Activated naive CD4-positive, alpha-beta T cell treated with anti-CD3 and anti-CD28 coated beads for 36 hours (primary cell): ENCODE results near the gene GATA5. TPM values are rescaled to one million over a fixed set of nuclear protein-coding genes. Genes with fewer than 3 reads are reported as not detected.

ENCODE experiments used
- CTCF ChIA-PET: fragments of 350-600 bp; sonication (Branson Sonifier 250); formaldehyde crosslinking; loops from one replicate; lab custom pipeline; 2021; ENCODE audit warnings: antibody characterized with exemption; lab: Charles Lee
- DNase-seq: peaks from one replicate; pipeline ENCODE4 v3.0.0-alpha.2; 2020
- H3K27ac Mint-ChIP-seq: one replicate; pipeline ENCODE4 v1.8.0; 2021; ENCODE audit warnings: mild to moderate bottlenecking, mixed read lengths
- H3K27me3 Mint-ChIP-seq: one replicate; pipeline ENCODE4 v1.8.0; 2021; ENCODE audit warnings: low read depth, mixed read lengths
- H3K36me3 Mint-ChIP-seq: one replicate; pipeline ENCODE4 v1.8.0; 2021; ENCODE audit warnings: low read depth, mixed read lengths
- H3K4me1 Mint-ChIP-seq: one replicate; pipeline ENCODE4 v1.8.0; 2021; ENCODE audit warnings: low read depth, mixed read lengths
- H3K4me3 Mint-ChIP-seq: one replicate; pipeline ENCODE4 v1.8.0; 2021; ENCODE audit warnings: mild to moderate bottlenecking, moderate library complexity, mixed read lengths
- H3K9me3 Mint-ChIP-seq: one replicate; pipeline ENCODE4 v1.8.0; 2021; ENCODE audit warnings: mixed read lengths
- intact Hi-C: fragments of 100-400 bp; cut with micrococcal nuclease; formaldehyde crosslinking; loops from one replicate; pipeline ENCODE4 v1.15.1; 2023
- total RNA-seq, 2 experiments: library from RNA; stranded (reverse); gene quantifications; one replicate each; pipeline ENCODE4 v1.2.3, GENCODE V29; 2021

GATA5 gene
- total RNA-seq, 2 experiments from 2014 or later = not detected

GRCh38 chr20:62483613-62484458 is 8.0 kb upstream of the GATA5 start:
- intact Hi-C loops = no loop called here
- Mint-ChIP-seq H3K27me3 (peaks cover 50% of the 10 kb centered on the region), H3K27ac (no peak overlapping the region), H3K4me1 (peaks cover 4% of the 10 kb centered on the region), H3K36me3 (no peaks in the 10 kb centered on the region), H3K9me3 (no peaks in the 10 kb centered on the region), H3K4me3 (no peak overlapping the region)
- CTCF ChIA-PET = interaction anchor here (0.5 kb wide), 1 partner anchor 40 kb away, joined by 4 read pairs; no protein-coding TSS in a partner anchor
- no peak for DNase-seq

GRCh38 chr20:62482974-62483373 is 7.2 kb upstream of the GATA5 start:
- peaks cover 53% of the 10 kb centered on the region for H3K27me3 Mint-ChIP-seq
- H3K4me1 Mint-ChIP-seq = peaks cover 4% of the 10 kb centered on the region
- H3K27ac Mint-ChIP-seq = no peak overlapping the region
- H3K9me3 Mint-ChIP-seq = no peaks in the 10 kb centered on the region
- H3K36me3 Mint-ChIP-seq = no peaks in the 10 kb centered on the region
- CTCF ChIA-PET = no interaction called here
- intact Hi-C loops = no loop called here
- no peak for DNase-seq
- H3K4me3 Mint-ChIP-seq = no peak overlapping the region

- intact Hi-C loops = no loop called here
- Mint-ChIP-seq H3K9me3 (no peaks in the 10 kb centered on the region), H3K4me3 (no peak overlapping the region), H3K27me3 (peaks cover 60% of the 10 kb centered on the region), H3K27ac (no peak overlapping the region), H3K4me1 (peaks cover 4% of the 10 kb centered on the region), H3K36me3 (no peaks in the 10 kb centered on the region)
- no peak for DNase-seq
- CTCF ChIA-PET = interaction anchor here (0.5 kb wide), 1 partner anchor 493 kb away, joined by 3 read pairs; no protein-coding TSS in a partner anchor
These were observed 6.5 kb upstream of the GATA5 start for GRCh38 chr20:62482146-62482809.

GRCh38 chr20:62481425-62482145 is 5.8 kb upstream of the GATA5 start:
- Mint-ChIP-seq H3K4me1 (peaks cover 4% of the 10 kb centered on the region), H3K27ac (no peak overlapping the region), H3K4me3 (no peak overlapping the region), H3K9me3 (no peaks in the 10 kb centered on the region), H3K27me3 (peaks cover 61% of the 10 kb centered on the region), H3K36me3 (no peaks in the 10 kb centered on the region)
- intact Hi-C loops = no loop called here
- CTCF ChIA-PET = interaction anchor here (0.5 kb wide), 1 partner anchor 494 kb away, joined by 3 read pairs; no protein-coding TSS in a partner anchor
- no peak for DNase-seq

GRCh38 chr20:62480318-62480717 is 4.5 kb upstream of the GATA5 start:
- DNase-seq = no peak
- H3K27me3 Mint-ChIP-seq = peaks cover 55% of the 10 kb centered on the region
- no peaks in the 10 kb centered on the region for H3K9me3 Mint-ChIP-seq
- no peak overlapping the region for H3K4me3 Mint-ChIP-seq
- CTCF ChIA-PET = no interaction called here
- H3K27ac Mint-ChIP-seq = no peak overlapping the region
- intact Hi-C loops = no loop called here
- no peaks in the 10 kb centered on the region for H3K36me3 Mint-ChIP-seq
- peaks cover 4% of the 10 kb centered on the region for H3K4me1 Mint-ChIP-seq

GRCh38 chr20:62479656-62480055 is 3.9 kb upstream of the GATA5 start:
- no peak for DNase-seq
- Mint-ChIP-seq H3K4me3 (no peak overlapping the region), H3K36me3 (no peaks in the 10 kb centered on the region), H3K27ac (no peak overlapping the region), H3K9me3 (no peaks in the 10 kb centered on the region), H3K4me1 (peaks cover 5% of the 10 kb centered on the region), H3K27me3 (peaks cover 55% of the 10 kb centered on the region)
- intact Hi-C loops = no loop called here
- CTCF ChIA-PET = no interaction called here

- H3K9me3 Mint-ChIP-seq = no peaks in the 10 kb centered on the region
- no peaks in the 10 kb centered on the region for H3K36me3 Mint-ChIP-seq
- peaks cover 57% of the 10 kb centered on the region for H3K27me3 Mint-ChIP-seq
- CTCF ChIA-PET = no interaction called here
- H3K4me3 Mint-ChIP-seq = no peak overlapping the region
- intact Hi-C loops = no loop called here
- peaks cover 6% of the 10 kb centered on the region for H3K4me1 Mint-ChIP-seq
- DNase-seq = no peak
- H3K27ac Mint-ChIP-seq = no peak overlapping the region
These were observed 3.4 kb upstream of the GATA5 start for GRCh38 chr20:62479156-62479555.

- H3K27me3 Mint-ChIP-seq = peaks cover 51% of the 10 kb centered on the region
- no peaks in the 10 kb centered on the region for H3K36me3 Mint-ChIP-seq
- CTCF ChIA-PET = interaction anchor here (0.6 to 0.7 kb wide), 2 partner anchors 139 to 369 kb away, joined by 3 read pairs; no protein-coding TSS in a partner anchor
- H3K9me3 Mint-ChIP-seq = no peaks in the 10 kb centered on the region
- H3K27ac Mint-ChIP-seq = no peak overlapping the region
- intact Hi-C loops = no loop called here
- DNase-seq = no peak
- H3K4me3 Mint-ChIP-seq = no peak overlapping the region
- H3K4me1 Mint-ChIP-seq = peaks cover 6% of the 10 kb centered on the region
These were observed 2.1 kb upstream of the GATA5 start for GRCh38 chr20:62477669-62478455.

GRCh38 chr20:62476056-62476838 is 452 bp upstream of the GATA5 start:
- no peak for DNase-seq
- Mint-ChIP-seq H3K9me3 (no peaks in the 10 kb centered on the region), H3K27me3 (peaks cover 44% of the 10 kb centered on the region), H3K4me1 (peaks cover 2% of the 10 kb centered on the region), H3K4me3 (no peak overlapping the region), H3K36me3 (no peaks in the 10 kb centered on the region), H3K27ac (no peak overlapping the region)
- CTCF ChIA-PET = no interaction called here
- intact Hi-C loops = no loop called here

GRCh38 chr20:62475027-62475771 is 596 bp downstream of the GATA5 start:
- CTCF ChIA-PET = no interaction called here
- H3K9me3 Mint-ChIP-seq = no peaks in the 10 kb centered on the region
- DNase-seq = no peak
- H3K27ac Mint-ChIP-seq = no peak overlapping the region
- no peak overlapping the region for H3K4me3 Mint-ChIP-seq
- H3K36me3 Mint-ChIP-seq = no peaks in the 10 kb centered on the region
- intact Hi-C loops = no loop called here
- peaks cover 45% of the 10 kb centered on the region for H3K27me3 Mint-ChIP-seq
- peaks cover 2% of the 10 kb centered on the region for H3K4me1 Mint-ChIP-seq

- Mint-ChIP-seq H3K27ac (no peak overlapping the region), H3K36me3 (no peaks in the 10 kb centered on the region), H3K27me3 (peaks cover 47% of the 10 kb centered on the region), H3K4me3 (no peak overlapping the region), H3K4me1 (peaks cover 2% of the 10 kb centered on the region), H3K9me3 (no peaks in the 10 kb centered on the region)
- intact Hi-C loops = no loop called here
- CTCF ChIA-PET = no interaction called here
- no peak for DNase-seq
These were observed 1.2 kb downstream of the GATA5 start for GRCh38 chr20:62474604-62475026.
